ENCODE results near the gene COL4A3. TPM values are rescaled to one million over a fixed set of nuclear protein-coding genes. Genes with fewer than 3 reads are reported as not detected.
A peak's percentile ranks its signal among the peaks of the same experiment; 100 is the strongest.

Gene COL4A3
- polyA plus RNA-seq, 1 donor from 2014 or later = 0.10 TPM

- no peaks in the 10 kb centered on the region for H3K36me3 ChIP-seq (ENCODE audit: insufficient read depth, low read length)
- no peaks in the 10 kb centered on the region for H3K79me2 ChIP-seq (replicated peaks; ENCODE audit: insufficient read depth, low read length)
- no peaks in the 10 kb centered on the region for H3K27me3 ChIP-seq (ENCODE audit: insufficient read depth, low read depth, low read length)
- H2AFZ ChIP-seq (ENCODE audit: low read depth, low read length) = no peak overlapping the region
- H3K9me3 ChIP-seq (ENCODE audit: low read length) = no peaks in the 10 kb centered on the region
- H3K4me3 ChIP-seq (ENCODE audit: low read length) = no peak overlapping the region
- H3K9ac ChIP-seq (ENCODE audit: low read length) = no peak overlapping the region
- no peaks in the 10 kb centered on the region for H3F3A ChIP-seq (ENCODE audit: insufficient read depth, low read length, poor library complexity, severe bottlenecking)
- no peak overlapping the region for H3K4me2 ChIP-seq (ENCODE audit: low read length)
- H3K27ac ChIP-seq (ENCODE audit: low read length) = no peak overlapping the region
- TF ChIP-seq MXI1 (conservative IDR thresholded peaks at IDR 0.05; ENCODE audit: poor library complexity, severe bottlenecking) = no peak
- TF ChIP-seq EZH2 (IDR thresholded peaks at IDR 0.05; ENCODE audit: borderline replicate concordance, insufficient read depth, low read length, poor library complexity, severe bottlenecking) = no peak
- no peak for TF ChIP-seq EP300 (conservative IDR thresholded peaks at IDR 0.05; ENCODE audit: poor library complexity, severe bottlenecking)
- TF ChIP-seq SMC3 (conservative IDR thresholded peaks at IDR 0.05; ENCODE audit: poor library complexity) = no peak
- TF ChIP-seq CTCF (IDR thresholded peaks at IDR 0.05; ENCODE audit: poor library complexity, severe bottlenecking) = no peak
- TF ChIP-seq RAD21 (conservative IDR thresholded peaks at IDR 0.05) = no peak
- no peak for TF ChIP-seq TAF1 (IDR thresholded peaks at IDR 0.05; ENCODE audit: low read depth)
- no peak for TF ChIP-seq POLR2AphosphoS5 (IDR thresholded peaks at IDR 0.05)
- TF ChIP-seq, protein P1, sequence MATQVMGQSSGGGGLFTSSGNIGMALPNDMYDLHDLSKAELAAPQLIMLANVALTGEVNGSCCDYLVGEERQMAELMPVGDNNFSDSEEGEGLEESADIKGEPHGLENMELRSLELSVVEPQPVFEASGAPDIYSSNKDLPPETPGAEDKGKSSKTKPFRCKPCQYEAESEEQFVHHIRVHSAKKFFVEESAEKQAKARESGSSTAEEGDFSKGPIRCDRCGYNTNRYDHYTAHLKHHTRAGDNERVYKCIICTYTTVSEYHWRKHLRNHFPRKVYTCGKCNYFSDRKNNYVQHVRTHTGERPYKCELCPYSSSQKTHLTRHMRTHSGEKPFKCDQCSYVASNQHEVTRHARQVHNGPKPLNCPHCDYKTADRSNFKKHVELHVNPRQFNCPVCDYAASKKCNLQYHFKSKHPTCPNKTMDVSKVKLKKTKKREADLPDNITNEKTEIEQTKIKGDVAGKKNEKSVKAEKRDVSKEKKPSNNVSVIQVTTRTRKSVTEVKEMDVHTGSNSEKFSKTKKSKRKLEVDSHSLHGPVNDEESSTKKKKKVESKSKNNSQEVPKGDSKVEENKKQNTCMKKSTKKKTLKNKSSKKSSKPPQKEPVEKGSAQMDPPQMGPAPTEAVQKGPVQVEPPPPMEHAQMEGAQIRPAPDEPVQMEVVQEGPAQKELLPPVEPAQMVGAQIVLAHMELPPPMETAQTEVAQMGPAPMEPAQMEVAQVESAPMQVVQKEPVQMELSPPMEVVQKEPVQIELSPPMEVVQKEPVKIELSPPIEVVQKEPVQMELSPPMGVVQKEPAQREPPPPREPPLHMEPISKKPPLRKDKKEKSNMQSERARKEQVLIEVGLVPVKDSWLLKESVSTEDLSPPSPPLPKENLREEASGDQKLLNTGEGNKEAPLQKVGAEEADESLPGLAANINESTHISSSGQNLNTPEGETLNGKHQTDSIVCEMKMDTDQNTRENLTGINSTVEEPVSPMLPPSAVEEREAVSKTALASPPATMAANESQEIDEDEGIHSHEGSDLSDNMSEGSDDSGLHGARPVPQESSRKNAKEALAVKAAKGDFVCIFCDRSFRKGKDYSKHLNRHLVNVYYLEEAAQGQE (IDR thresholded peaks at IDR 0.05; ENCODE audit: borderline replicate concordance) = no peak
- H3K9me2 ChIP-seq (ENCODE audit: insufficient read depth, low read length) = no peaks in the 10 kb centered on the region
- H4K20me1 ChIP-seq (ENCODE audit: insufficient read depth) = no peaks in the 10 kb centered on the region
Measured at GRCh38 chr2:227125506-227125905, 38.9 kb upstream of the COL4A3 start.

- Histone ChIP-seq H2AFZ (ENCODE audit: low read depth, low read length) (no peak overlapping the region), H3K36me3 (ENCODE audit: insufficient read depth, low read length) (no peaks in the 10 kb centered on the region), H3K4me3 (ENCODE audit: low read length) (no peak overlapping the region), H3K27me3 (ENCODE audit: insufficient read depth, low read depth, low read length) (no peaks in the 10 kb centered on the region), H3K79me2 (replicated peaks; ENCODE audit: insufficient read depth, low read length) (no peaks in the 10 kb centered on the region), H3K9me3 (ENCODE audit: low read length) (no peaks in the 10 kb centered on the region), H3K27ac (ENCODE audit: low read length) (no peak overlapping the region), H3K9me2 (ENCODE audit: insufficient read depth, low read length) (no peaks in the 10 kb centered on the region), H3K9ac (ENCODE audit: low read length) (no peak overlapping the region), H3K4me2 (ENCODE audit: low read length) (no peak overlapping the region), H3F3A (ENCODE audit: insufficient read depth, low read length, poor library complexity, severe bottlenecking) (no peaks in the 10 kb centered on the region), H4K20me1 (ENCODE audit: insufficient read depth) (no peaks in the 10 kb centered on the region)
- TF ChIP-seq, protein P1 (IDR thresholded peaks at IDR 0.05; ENCODE audit: borderline replicate concordance) = no peak
- TF ChIP-seq EP300 (conservative IDR thresholded peaks at IDR 0.05; ENCODE audit: poor library complexity, severe bottlenecking) (peak; percentile 14), TAF1 (IDR thresholded peaks at IDR 0.05; ENCODE audit: low read depth) (no peak), POLR2AphosphoS5 (IDR thresholded peaks at IDR 0.05) (no peak), RAD21 (conservative IDR thresholded peaks at IDR 0.05) (no peak), EZH2 (IDR thresholded peaks at IDR 0.05; ENCODE audit: borderline replicate concordance, insufficient read depth, low read length, poor library complexity, severe bottlenecking) (no peak)
Measured at GRCh38 chr2:227127201-227127600, 37.2 kb upstream of the COL4A3 start.

Measured in neural cell (in vitro differentiated cells).